ENCODE measurements around the gene ETFA. TPM values are rescaled to one million over a fixed set of nuclear protein-coding genes. Genes with fewer than 3 reads are reported as not detected.

Gene ETFA
- total and polyA plus RNA-seq, 10 of the 15 experiments (the other 5 are each of a cell fraction or from before 2014, with no cell fraction given) = 114 to 331 (median 152) TPM

GRCh38 chr15:76310475-76311099 is 682 bp downstream of the ETFA start (continued):
- no peak for TF ChIP-seq HSF1 (IDR thresholded peaks at IDR 0.05; ENCODE audit: low read depth, low read length)

GRCh38 chr15:76309601-76310330 is 1.5 kb downstream of the ETFA start:
- no peak for ATAC-seq
- peak overlapping the region; percentile 99 for H3K4me3 ChIP-seq
- peaks cover 3% of the 10 kb centered on the region; the same call in 1 of the 2 replicates for H3K4me1 ChIP-seq (ENCODE audit: control insufficient read depth, insufficient read depth, low read length)
- in situ Hi-C loops (cut with MboI) = no loop called here
- BruUV-seq (replicated peaks) = no TSS peak
- peaks cover 60% of the 10 kb centered on the region for H3K79me2 ChIP-seq (ENCODE audit: control insufficient read depth, insufficient read depth, low read length)
- H3K9ac ChIP-seq (ENCODE audit: control insufficient read depth, insufficient read depth, low read length) = peak overlapping the region; percentile 94
- TF ChIP-seq ZNF217 (IDR thresholded peaks at IDR 0.05) = no peak
- TF ChIP-seq KLF5 (IDR thresholded peaks at IDR 0.05; ENCODE audit: partially characterized antibody) = no peak
- TF ChIP-seq IRF4 (IDR thresholded peaks at IDR 0.05; ENCODE audit: low read depth, low read length) = no peak
- TF ChIP-seq SKIL (IDR thresholded peaks at IDR 0.05; ENCODE audit: low read depth, poor library complexity, severe bottlenecking) = no peak
- TF ChIP-seq TCF12 (IDR thresholded peaks at IDR 0.05; ENCODE audit: low read depth, low read length) = no peak
- TF ChIP-seq NBN (IDR thresholded peaks at IDR 0.05) = no peak
- ChIA-PET SMC1A (ENCODE audit: uncharacterized antibody, unreplicated experiment) (interaction anchor here (0.7 to 2.5 kb wide), 7 partner anchors 10 to 23 kb away, joined by 3 to 8 read pairs (median 4); no protein-coding TSS in a partner anchor), CTCF (interaction anchor here (1.1 kb wide), 1 partner anchor 1233 kb away, joined by 3 read pairs; no protein-coding TSS in a partner anchor), RAD21 (ENCODE audit: unreplicated experiment) (interaction anchor here (1.1 kb wide), 1 partner anchor 23 kb away, joined by 3 read pairs; no protein-coding TSS in a partner anchor), POLR2A (interaction anchor here (0.7 to 1.2 kb wide), 6 partner anchors 9 to 982 kb away, joined by 3 to 7 read pairs (median 3); no protein-coding TSS in a partner anchor)
- peak overlapping the region; percentile 91 for H3K4me2 ChIP-seq (ENCODE audit: control insufficient read depth, insufficient read depth)
- no peaks in the 10 kb centered on the region for H4K20me1 ChIP-seq (ENCODE audit: control insufficient read depth, insufficient read depth)
- H3K36me3 ChIP-seq (ENCODE audit: control insufficient read depth in 2 of 2, insufficient read depth in 2 of 2, low read length in 1 of 2) = no peaks in the 10 kb centered on the region
- no peak for DNase-seq (ENCODE audit: low read depth, low spot score)
- intact Hi-C loops (cut with micrococcal nuclease; ENCODE audit: unreplicated experiment) = no loop called here
- no peaks in the 10 kb centered on the region; the same call in 1 of the 3 replicates for H3K9me3 ChIP-seq (replicated peaks; ENCODE audit: control insufficient read depth, insufficient read depth, low read length)
- H2AFZ ChIP-seq (ENCODE audit: control insufficient read depth, low read depth, low read length) = no peak overlapping the region
- no peaks in the 10 kb centered on the region for H3K27me3 ChIP-seq (replicated peaks in 1 of 2; ENCODE audit: control insufficient read depth in 2 of 2, insufficient read depth in 2 of 2, low read length in 1 of 2)
- no peak for FAIRE-seq
- WGBS (ENCODE audit: insufficient coverage, insufficient replicate concordance, low lambda C conversion rate, missing lambda C conversion rate) = 72% methylated on average over 9 of the region's 13 CpGs
- peak overlapping the region; percentile 75; the same call in 1 of the 2 replicates for H3K27ac ChIP-seq (ENCODE audit: control insufficient read depth, insufficient read depth)

Data from GM12878 (cell line).